ENCODE measurements around the gene WWOX.

WWOX gene

DNA sequence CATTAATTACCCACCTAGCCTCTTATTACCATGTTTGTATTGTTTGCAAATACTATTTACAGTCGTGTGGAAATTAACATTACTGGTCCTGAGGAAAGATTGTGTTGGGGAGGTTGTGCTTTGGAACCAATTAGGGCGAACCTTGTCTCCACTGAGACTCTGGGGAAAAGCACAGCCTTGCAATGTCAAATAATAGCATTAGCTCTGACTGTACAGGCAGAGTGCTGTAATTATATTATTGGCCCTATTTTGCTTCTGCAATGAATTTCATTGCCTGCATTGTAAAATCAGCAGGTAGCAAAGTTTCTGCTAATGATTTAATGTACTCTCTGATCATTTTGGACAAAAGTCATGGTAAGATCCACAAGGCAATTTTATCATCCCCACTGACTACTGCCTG is 97.0 kb downstream of the WWOX start:
- H3K27me3 ChIP-seq (ENCODE audit: insufficient read depth, low read length), result no peaks in the 10 kb centered on the region
- H2AFZ ChIP-seq (ENCODE audit: insufficient read depth, low read length, poor library complexity), result no peak overlapping the region
- no peak overlapping the region for H2BK12ac ChIP-seq (ENCODE audit: low read length)
- H3K4me2 ChIP-seq (ENCODE audit: low read length), result no peak overlapping the region
- H3K36me3 ChIP-seq (ENCODE audit: control insufficient read depth in 1 of 2, insufficient read depth in 2 of 2, low read length in 2 of 2), result no peaks in the 10 kb centered on the region
- no peak overlapping the region for H4K12ac ChIP-seq (ENCODE audit: low read depth, low read length)
- H3K79me2 ChIP-seq (ENCODE audit: control insufficient read depth, insufficient read depth, low read length, poor library complexity), result no peaks in the 10 kb centered on the region
- H2BK5ac ChIP-seq (ENCODE audit: low read depth, low read length, poor library complexity), result no peak overlapping the region
- WGBS (ENCODE audit: extremely low coverage, insufficient coverage, insufficient read length), result no CpG with 5 or more reads among the region's 2 CpGs
- H3K14ac ChIP-seq (ENCODE audit: low read length), result no peak overlapping the region
- H3K79me1 ChIP-seq (ENCODE audit: low read length), result no peaks in the 10 kb centered on the region
- DNase-seq, result no peak
- H2AK5ac ChIP-seq (ENCODE audit: low read length), result no peak overlapping the region
- no peak overlapping the region for H3K18ac ChIP-seq (ENCODE audit: low read length)
- H3K4me3 ChIP-seq (ENCODE audit: low read depth, low read length), result no peak overlapping the region
- H3K23ac ChIP-seq (ENCODE audit: low read length), result no peak overlapping the region
- H3K9ac ChIP-seq (ENCODE audit: low read length), result no peak overlapping the region
- H2BK120ac ChIP-seq (ENCODE audit: insufficient read depth, low read length, poor library complexity), result no peak overlapping the region
- H4K91ac ChIP-seq (ENCODE audit: low read depth, low read length), result no peak overlapping the region
- no peaks in the 10 kb centered on the region for H3K9me3 ChIP-seq (ENCODE audit: insufficient read depth, low read depth, low read length)
- no peak overlapping the region for H3K4ac ChIP-seq (ENCODE audit: low read depth, low read length)
- no peak overlapping the region for H3K27ac ChIP-seq (ENCODE audit: low read depth, low read length)
- H3K4me1 ChIP-seq (ENCODE audit: control insufficient read depth in 1 of 2, insufficient read depth in 2 of 2, low read length in 2 of 2), result peaks cover 2% of the 10 kb centered on the region in 2 experiments
- no peak overlapping the region for H4K8ac ChIP-seq (ENCODE audit: low read depth, low read length)

DNA sequence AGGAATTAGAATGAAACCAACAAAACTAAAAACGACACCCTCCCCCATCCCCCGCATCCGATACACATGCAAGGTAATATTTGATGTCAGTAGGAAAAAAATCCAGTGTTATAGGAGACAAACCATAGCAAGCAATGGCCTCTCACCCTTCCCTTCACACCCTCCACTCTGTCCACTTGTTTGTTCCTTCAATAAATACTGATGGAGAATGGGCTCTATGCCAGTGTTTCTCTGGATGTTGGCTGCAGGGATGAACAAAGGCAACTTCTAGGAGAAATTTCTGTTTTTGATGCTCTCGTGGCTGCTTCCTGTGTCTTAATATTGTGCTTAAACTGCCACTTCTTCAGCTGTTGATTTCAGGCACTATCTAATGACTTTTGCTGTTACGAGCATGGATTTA is 98.8 kb downstream of the WWOX start:
- Histone ChIP-seq H2BK12ac (ENCODE audit: low read length) (no peak overlapping the region), H3K27me3 (ENCODE audit: insufficient read depth, low read length) (no peaks in the 10 kb centered on the region), H3K4ac (ENCODE audit: low read depth, low read length) (no peak overlapping the region), H3K23ac (ENCODE audit: low read length) (no peak overlapping the region), H4K12ac (ENCODE audit: low read depth, low read length) (no peak overlapping the region), H2AFZ (ENCODE audit: insufficient read depth, low read length, poor library complexity) (no peak overlapping the region), H3K9me3 (ENCODE audit: insufficient read depth, low read depth, low read length) (no peaks in the 10 kb centered on the region), H4K91ac (ENCODE audit: low read depth, low read length) (no peak overlapping the region), H4K8ac (ENCODE audit: low read depth, low read length) (no peak overlapping the region), H2BK5ac (ENCODE audit: low read depth, low read length, poor library complexity) (no peak overlapping the region), H3K18ac (ENCODE audit: low read length) (no peak overlapping the region), H3K4me2 (ENCODE audit: low read length) (no peak overlapping the region), H3K36me3 (ENCODE audit: control insufficient read depth in 1 of 2, insufficient read depth in 2 of 2, low read length in 2 of 2) (no peaks in the 10 kb centered on the region), H3K27ac (ENCODE audit: low read depth, low read length) (no peak overlapping the region), H3K4me1 (ENCODE audit: control insufficient read depth in 1 of 2, insufficient read depth in 2 of 2, low read length in 2 of 2) (peaks cover 2% of the 10 kb centered on the region in 2 experiments), H3K79me1 (ENCODE audit: low read length) (no peaks in the 10 kb centered on the region), H3K14ac (ENCODE audit: low read length) (no peak overlapping the region), H3K9ac (ENCODE audit: low read length) (no peak overlapping the region), H3K4me3 (ENCODE audit: low read depth, low read length) (no peak overlapping the region), H2AK5ac (ENCODE audit: low read length) (no peak overlapping the region), H3K79me2 (ENCODE audit: control insufficient read depth, insufficient read depth, low read length, poor library complexity) (no peaks in the 10 kb centered on the region), H2BK120ac (ENCODE audit: insufficient read depth, low read length, poor library complexity) (no peak overlapping the region)
- no CpG with 5 or more reads among the region's 5 CpGs for WGBS (ENCODE audit: extremely low coverage, insufficient coverage, insufficient read length)
- DNase-seq, result no peak

DNA sequence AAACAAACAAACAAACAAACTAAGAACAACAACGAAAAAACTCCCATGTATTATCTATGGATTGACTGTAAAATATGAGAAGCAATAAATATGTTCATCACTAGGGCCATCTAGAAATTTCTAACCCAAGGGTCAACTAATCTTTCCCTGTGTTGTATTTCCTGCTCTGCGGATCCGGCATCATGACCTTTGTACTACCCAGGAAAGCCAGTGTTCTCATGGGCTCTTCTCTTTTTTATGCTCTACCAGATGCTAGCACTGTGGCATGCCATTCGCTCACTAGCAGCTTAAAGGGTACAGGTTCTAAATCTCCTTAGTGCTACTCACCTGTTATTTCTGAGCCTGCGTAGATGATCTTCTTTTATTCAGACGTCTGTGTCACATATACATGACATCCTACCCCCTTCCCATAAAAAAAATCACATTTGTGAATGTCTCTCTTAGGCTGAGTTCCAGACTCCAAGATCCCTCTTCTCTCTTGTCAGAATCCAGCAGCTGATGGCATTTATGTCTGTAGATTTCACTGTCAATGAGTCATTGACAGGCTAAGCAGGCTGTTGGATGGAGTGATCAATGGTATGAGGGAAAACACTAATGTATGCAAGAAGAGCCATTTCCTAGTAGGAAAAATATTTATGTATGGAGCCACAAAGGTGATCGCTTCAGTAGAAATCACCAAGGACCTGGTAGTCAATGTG is 100.0 kb downstream of the WWOX start:
- no CpG with 5 or more reads among the region's 7 CpGs for WGBS (ENCODE audit: extremely low coverage, insufficient coverage, insufficient read length)
- H3K4ac ChIP-seq (ENCODE audit: low read depth, low read length), result no peak overlapping the region
- no peaks in the 10 kb centered on the region for H3K36me3 ChIP-seq (ENCODE audit: control insufficient read depth in 1 of 2, insufficient read depth in 2 of 2, low read length in 2 of 2)
- H3K9ac ChIP-seq (ENCODE audit: low read length), result no peak overlapping the region
- H3K18ac ChIP-seq (ENCODE audit: low read length), result no peak overlapping the region
- no peak overlapping the region for H4K12ac ChIP-seq (ENCODE audit: low read depth, low read length)
- H2AK5ac ChIP-seq (ENCODE audit: low read length), result no peak overlapping the region
- H2AFZ ChIP-seq (ENCODE audit: insufficient read depth, low read length, poor library complexity), result no peak overlapping the region
- H3K9me3 ChIP-seq (ENCODE audit: insufficient read depth, low read depth, low read length), result no peaks in the 10 kb centered on the region
- H3K4me1 ChIP-seq (ENCODE audit: control insufficient read depth in 1 of 2, insufficient read depth in 2 of 2, low read length in 2 of 2), result peaks cover 2% of the 10 kb centered on the region in 2 experiments
- H3K23ac ChIP-seq (ENCODE audit: low read length), result no peak overlapping the region
- no peak overlapping the region for H3K4me2 ChIP-seq (ENCODE audit: low read length)
- H3K4me3 ChIP-seq (ENCODE audit: low read depth, low read length), result no peak overlapping the region
- H3K14ac ChIP-seq (ENCODE audit: low read length), result no peak overlapping the region
- H2BK5ac ChIP-seq (ENCODE audit: low read depth, low read length, poor library complexity), result no peak overlapping the region
- H4K8ac ChIP-seq (ENCODE audit: low read depth, low read length), result no peak overlapping the region
- H3K79me1 ChIP-seq (ENCODE audit: low read length), result no peaks in the 10 kb centered on the region
- H2BK120ac ChIP-seq (ENCODE audit: insufficient read depth, low read length, poor library complexity), result no peak overlapping the region
- no peaks in the 10 kb centered on the region for H3K27me3 ChIP-seq (ENCODE audit: insufficient read depth, low read length)
- H3K79me2 ChIP-seq (ENCODE audit: control insufficient read depth, insufficient read depth, low read length, poor library complexity), result no peaks in the 10 kb centered on the region
- H3K27ac ChIP-seq (ENCODE audit: low read depth, low read length), result no peak overlapping the region
- DNase-seq, result peak in 1 of 2 donors; percentile 36
- no peak overlapping the region for H4K91ac ChIP-seq (ENCODE audit: low read depth, low read length)
- H2BK12ac ChIP-seq (ENCODE audit: low read length), result no peak overlapping the region

DNA sequence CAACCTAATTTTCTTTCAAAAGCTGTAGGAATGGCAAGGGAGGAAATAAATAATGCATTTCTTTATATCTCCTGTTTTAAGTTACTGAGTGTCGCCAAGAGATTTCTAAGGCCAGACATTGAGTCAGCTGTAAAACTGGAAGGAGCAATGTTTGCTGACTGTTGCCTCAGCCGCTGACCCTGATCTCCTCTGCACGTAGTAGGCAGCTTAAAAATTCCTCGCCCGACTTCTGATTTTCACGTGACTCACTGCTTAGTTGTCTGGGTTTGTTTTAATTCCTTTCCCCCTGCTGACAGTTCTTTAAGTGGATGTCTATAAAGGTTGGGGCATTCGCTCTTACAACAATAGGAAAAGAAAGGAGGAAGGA is 100.6 kb downstream of the WWOX start:
- H3K9ac ChIP-seq (ENCODE audit: low read length), result no peak overlapping the region
- no peak overlapping the region for H2BK12ac ChIP-seq (ENCODE audit: low read length)
- no peaks in the 10 kb centered on the region for H3K9me3 ChIP-seq (ENCODE audit: insufficient read depth, low read depth, low read length)
- H2BK120ac ChIP-seq (ENCODE audit: insufficient read depth, low read length, poor library complexity), result no peak overlapping the region
- no peak overlapping the region for H4K8ac ChIP-seq (ENCODE audit: low read depth, low read length)
- no peak overlapping the region for H3K4ac ChIP-seq (ENCODE audit: low read depth, low read length)
- H2BK5ac ChIP-seq (ENCODE audit: low read depth, low read length, poor library complexity), result no peak overlapping the region
- H3K27ac ChIP-seq (ENCODE audit: low read depth, low read length), result no peak overlapping the region
- H3K14ac ChIP-seq (ENCODE audit: low read length), result no peak overlapping the region
- H2AK5ac ChIP-seq (ENCODE audit: low read length), result no peak overlapping the region
- no peak overlapping the region for H3K23ac ChIP-seq (ENCODE audit: low read length)
- no peak for DNase-seq
- H3K4me3 ChIP-seq (ENCODE audit: low read depth, low read length), result no peak overlapping the region
- no peak overlapping the region for H2AFZ ChIP-seq (ENCODE audit: insufficient read depth, low read length, poor library complexity)
- peaks cover 2% of the 10 kb centered on the region in 2 experiments for H3K4me1 ChIP-seq (ENCODE audit: control insufficient read depth in 1 of 2, insufficient read depth in 2 of 2, low read length in 2 of 2)
- H3K79me2 ChIP-seq (ENCODE audit: control insufficient read depth, insufficient read depth, low read length, poor library complexity), result no peaks in the 10 kb centered on the region
- H3K18ac ChIP-seq (ENCODE audit: low read length), result no peak overlapping the region
- WGBS (ENCODE audit: extremely low coverage, insufficient coverage, insufficient read length), result no CpG with 5 or more reads among the region's 7 CpGs
- no peak overlapping the region for H4K91ac ChIP-seq (ENCODE audit: low read depth, low read length)
- H3K4me2 ChIP-seq (ENCODE audit: low read length), result no peak overlapping the region
- no peaks in the 10 kb centered on the region for H3K36me3 ChIP-seq (ENCODE audit: control insufficient read depth in 1 of 2, insufficient read depth in 2 of 2, low read length in 2 of 2)
- no peaks in the 10 kb centered on the region for H3K27me3 ChIP-seq (ENCODE audit: insufficient read depth, low read length)
- no peak overlapping the region for H4K12ac ChIP-seq (ENCODE audit: low read depth, low read length)
- no peaks in the 10 kb centered on the region for H3K79me1 ChIP-seq (ENCODE audit: low read length)
